Activated CD4-positive, CD25-positive, alpha-beta regulatory T cell treated with anti-CD3 and anti-CD28 coated beads, Interleukin-2, amount 50 U/mL, for 16 hours (primary cell): ENCODE data around the gene TBX4.
"Not testable (repeated sequence)": the region's sequence is repeated elsewhere in the genome, so short reads cannot be mapped to it uniquely, and the experiment has no call there.

Source experiments
- DNase-seq: peaks from one replicate; pipeline ENCODE4 v3.0.0-alpha.2; 2020; ENCODE audit warnings: low read depth, low spot score

TBX4 gene

DNA sequence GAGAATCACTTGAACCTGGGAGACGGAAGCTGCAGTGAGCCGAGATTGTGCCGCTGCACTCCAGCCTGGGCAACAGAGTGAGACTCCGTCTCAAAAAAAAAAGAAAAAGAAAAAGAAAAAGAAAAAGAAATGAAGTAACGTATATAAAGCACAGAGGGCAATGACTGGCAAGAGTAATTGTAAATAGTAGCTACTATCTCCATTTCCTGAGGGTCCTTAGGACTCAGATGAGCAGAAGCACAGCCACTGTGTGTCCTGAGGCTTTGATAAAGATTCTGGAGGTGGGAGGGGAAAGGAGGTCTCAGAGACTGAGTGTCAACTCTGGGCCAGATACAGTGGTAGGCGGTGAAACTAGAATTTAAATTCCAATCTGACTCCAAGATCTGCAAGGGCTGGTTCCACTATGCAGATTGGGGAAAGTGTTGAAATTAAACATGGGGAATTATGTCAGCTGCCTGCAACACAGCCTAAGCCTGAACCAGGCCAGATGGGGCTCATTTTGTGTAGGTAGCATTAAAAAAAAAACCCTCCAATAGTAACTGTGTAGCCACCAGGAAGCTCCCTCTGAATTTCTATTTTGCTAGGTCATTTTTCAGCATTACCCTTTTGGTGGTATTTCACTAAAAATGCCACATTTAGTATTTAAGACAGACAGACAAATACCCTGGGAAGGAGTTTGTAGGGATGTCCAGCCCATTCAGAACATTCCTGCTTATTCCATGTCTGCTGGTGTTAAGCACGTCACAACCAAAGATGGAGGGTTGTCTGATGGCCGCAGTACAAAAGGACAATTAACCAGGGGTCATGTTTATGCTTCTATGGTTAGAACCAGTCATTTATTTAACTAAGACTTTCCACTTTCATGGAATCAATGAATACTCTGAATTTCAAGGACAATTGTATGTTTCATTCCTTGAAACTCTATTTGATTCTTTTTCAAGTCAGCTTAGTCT is 46.1 kb downstream of the TBX4 start:
- DNase-seq, result no peak

GRCh38 chr17:61499632-61500031 is 47.4 kb downstream of the TBX4 start:
- DNase-seq, result no peak

- no peak for DNase-seq
Measured at GRCh38 chr17:61500287-61500686, 48.1 kb downstream of the TBX4 start.

GRCh38 chr17:61502292-61502691 is 50.1 kb downstream of the TBX4 start:
- no peak for DNase-seq

GRCh38 chr17:61503961-61504360 is 51.7 kb downstream of the TBX4 start:
- no peak for DNase-seq

GRCh38 chr17:61504697-61505096 is 52.5 kb downstream of the TBX4 start:
- DNase-seq, result no peak

GRCh38 chr17:61505846-61506627 is 53.8 kb downstream of the TBX4 start:
- no peak for DNase-seq

DNA sequence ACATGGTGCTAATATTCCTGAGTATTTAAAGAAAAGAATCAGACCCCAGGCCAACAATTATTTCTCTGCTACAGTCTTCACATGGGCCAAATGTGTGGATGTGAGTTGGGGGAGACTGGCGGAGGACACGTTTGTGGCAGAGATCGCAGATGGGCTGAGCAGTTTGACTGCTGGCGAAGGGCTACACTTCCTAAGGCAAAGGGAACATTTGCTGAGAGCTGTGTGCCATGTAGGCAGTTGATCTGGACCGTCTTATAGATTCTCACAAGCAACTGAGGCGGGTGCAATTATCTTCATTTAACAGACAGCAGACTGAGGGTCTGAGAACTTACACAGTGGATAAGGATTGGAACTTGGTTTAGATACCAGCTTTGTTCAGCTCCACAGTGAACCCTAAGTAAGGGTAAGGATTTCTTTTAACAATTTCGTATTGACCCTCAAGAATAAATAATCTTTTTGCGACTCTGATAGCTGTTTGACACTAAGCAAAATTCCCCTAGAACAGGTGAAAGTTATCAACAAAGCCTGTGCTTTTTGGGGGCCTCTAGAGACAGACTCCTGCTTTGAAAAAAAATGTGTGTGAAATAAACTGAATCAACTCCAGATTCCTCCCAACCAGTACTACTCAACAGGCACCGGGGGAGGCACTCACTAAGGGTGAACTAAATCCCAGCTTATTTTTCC is 55.3 kb downstream of the TBX4 start:
- no peak for DNase-seq

- DNase-seq, result no peak
Measured at GRCh38 chr17:61508912-61509311, 56.7 kb downstream of the TBX4 start.

DNA sequence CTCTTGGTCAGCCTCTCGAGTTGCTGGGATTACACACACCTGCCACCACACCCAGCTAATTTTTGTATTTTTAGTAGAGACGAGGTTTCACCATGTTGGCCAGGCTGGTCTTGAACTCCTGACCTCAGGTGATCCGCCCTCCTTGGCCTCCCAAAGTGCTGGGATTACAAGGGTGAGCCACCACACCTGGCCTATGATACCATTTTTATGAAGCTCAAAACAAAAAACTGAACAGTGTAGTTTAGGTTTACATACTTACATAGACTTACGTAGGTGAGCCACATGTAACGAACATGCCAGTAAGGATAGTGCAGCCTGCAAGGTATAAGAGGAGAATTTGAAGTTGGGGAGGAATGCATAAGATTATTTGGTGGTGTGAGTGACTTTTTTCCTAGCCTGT is 57.2 kb downstream of the TBX4 start:
- not testable (repeated sequence) for DNase-seq

DNA sequence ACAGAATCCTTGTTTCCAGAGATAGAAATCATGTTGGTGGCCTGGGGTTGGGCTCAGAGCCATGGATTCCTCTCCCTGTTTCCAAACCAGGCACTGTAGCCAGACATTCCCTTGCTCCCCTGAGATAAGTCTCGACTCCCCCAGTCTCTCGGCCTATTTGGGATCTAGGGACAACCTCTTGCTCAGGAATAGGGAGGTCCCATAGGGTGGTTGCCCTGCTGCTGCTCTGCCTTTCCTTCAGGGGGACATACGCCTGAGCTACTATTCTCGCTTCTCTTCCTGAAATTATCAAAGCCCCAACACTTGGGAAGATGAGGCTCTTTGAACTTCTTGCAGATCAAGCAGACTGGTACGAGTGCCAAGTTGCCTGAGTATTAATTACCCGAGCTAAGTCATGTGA is 58.0 kb downstream of the TBX4 start:
- DNase-seq, result no peak

GRCh38 chr17:61510991-61511390 is 58.8 kb downstream of the TBX4 start:
- no peak for DNase-seq

GRCh38 chr17:61511480-61512182 is 59.4 kb downstream of the TBX4 start:
- no peak for DNase-seq

DNA sequence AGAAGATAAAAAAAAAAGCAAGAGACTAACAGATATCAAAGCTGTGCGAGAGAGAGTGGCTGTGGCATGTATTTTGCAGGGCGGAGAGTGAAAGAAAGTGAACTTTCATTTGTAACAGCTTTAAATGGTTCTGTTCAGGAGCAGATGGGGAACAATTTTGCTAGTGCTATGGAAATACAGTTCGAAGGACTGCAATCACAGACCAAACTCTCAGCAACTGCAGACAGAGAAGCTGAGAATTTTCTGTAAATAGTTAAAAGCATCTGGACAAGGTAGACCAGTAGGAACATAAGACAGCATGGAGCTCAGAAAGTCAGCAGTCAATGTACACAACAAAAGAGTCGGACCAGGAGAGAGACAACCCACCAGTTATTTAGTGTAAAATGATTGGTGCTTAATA is 62.3 kb downstream of the TBX4 start:
- DNase-seq, result no peak

DNA sequence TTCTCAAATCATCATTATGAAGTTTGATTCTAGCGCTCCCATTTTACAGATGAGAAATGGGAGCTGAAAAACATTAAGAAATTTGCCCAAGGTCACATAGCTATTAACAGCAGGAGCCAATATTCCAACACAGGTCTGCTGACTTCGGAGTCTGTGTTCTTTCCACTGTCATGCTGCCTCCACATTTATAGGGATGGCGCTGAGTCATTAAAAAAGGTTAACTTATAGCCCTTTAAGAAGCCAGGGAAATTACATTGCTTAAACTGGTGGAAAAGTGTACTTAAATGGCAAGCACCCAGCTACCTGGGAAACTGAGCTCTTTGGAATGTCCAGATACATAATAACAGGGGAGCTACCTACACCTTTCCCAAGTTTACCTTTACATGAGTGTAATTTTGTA is 65.0 kb downstream of the TBX4 start:
- DNase-seq, result no peak

GRCh38 chr17:61517843-61518606 is 65.8 kb downstream of the TBX4 start:
- no peak for DNase-seq

DNA sequence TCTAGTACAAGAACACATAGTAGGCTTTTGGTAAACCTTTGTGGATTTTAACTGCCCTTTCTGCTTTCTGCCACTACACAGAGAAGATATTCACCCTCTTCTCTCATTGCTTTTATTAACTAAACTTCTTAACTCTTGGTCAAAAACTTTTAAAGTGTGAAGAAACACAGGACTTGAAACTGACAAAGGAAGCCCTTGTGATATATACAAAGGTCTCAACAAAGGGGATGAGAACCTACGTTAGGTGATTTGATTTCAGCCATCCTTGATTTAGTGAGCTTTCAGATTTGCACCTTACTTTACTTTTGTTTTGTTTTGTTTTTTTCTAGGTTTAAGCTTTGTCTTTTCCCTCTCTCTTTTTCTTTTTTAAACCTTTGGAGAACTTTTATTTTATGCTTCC is 66.9 kb downstream of the TBX4 start:
- DNase-seq, result no peak

DNA sequence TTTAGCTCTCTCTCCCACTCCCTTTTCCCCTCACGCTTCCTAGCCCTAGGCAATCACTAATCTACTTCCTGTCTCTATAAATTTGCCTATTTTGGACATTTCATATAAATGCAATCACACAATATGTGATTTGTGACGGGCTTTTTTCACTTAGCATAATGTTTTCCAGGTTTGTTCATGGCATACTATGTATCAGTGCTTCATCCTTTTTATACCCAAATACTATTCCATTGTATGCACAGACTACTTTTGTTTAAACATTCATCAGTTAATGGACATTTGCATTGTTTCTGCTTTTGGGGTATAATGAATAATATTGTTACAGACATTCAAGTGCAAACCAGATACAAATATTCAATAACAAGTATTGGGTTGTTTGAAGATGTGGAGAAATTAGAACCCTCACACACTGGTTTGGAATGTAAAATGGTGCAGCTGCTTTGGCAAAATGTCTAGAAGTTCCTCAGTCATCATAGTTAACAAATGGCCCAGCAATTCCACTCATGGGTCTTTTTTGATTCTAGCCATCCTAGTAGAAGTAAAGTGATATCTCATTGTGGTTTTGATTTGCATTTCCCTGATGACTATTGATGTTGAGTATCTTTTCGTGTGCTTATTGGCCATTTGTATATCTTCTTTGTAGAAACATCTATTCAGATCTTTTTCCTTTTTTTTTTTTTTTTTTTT is 67.7 kb downstream of the TBX4 start:
- no peak for DNase-seq

DNA sequence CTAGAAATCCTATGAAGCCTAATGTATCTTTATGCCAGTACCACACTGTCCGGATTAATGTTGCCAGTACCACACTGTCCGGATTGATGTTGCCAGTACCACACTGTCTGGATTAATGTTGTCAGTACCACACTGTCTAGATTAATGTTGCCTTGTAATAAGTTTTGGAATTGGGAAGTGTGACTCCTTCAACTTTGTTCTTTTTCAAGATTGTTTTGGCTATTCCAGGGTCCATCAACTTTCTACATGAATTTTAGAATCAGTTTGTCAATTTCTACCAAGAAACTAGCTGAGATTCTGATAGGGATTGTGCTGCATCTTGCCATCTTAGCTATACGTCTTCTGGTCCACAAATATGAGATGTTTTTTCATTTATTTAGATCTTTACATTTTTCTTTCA is 68.7 kb downstream of the TBX4 start:
- DNase-seq, result no peak

GRCh38 chr17:61522088-61522487 is 69.9 kb downstream of the TBX4 start:
- DNase-seq, result no peak
